GM18505 (cell line): ENCODE data around the gene TMEM14C.

Experiments
- ATAC-seq: cut with Tn5 transposase; IDR thresholded peaks from one replicate; pipeline ENCODE4 v1.9.1; 2021; ENCODE audit not compliant: unreplicated experiment
- POLR2A ChIP-seq: IDR thresholded peaks from 4 replicates; pipeline ENCODE4 v1.6.1; 2011; ENCODE audit warnings: borderline replicate concordance; ENCODE audit not compliant: insufficient read depth, insufficient read length; ENCODE audit errors: extremely low read depth

Gene TMEM14C

DNA sequence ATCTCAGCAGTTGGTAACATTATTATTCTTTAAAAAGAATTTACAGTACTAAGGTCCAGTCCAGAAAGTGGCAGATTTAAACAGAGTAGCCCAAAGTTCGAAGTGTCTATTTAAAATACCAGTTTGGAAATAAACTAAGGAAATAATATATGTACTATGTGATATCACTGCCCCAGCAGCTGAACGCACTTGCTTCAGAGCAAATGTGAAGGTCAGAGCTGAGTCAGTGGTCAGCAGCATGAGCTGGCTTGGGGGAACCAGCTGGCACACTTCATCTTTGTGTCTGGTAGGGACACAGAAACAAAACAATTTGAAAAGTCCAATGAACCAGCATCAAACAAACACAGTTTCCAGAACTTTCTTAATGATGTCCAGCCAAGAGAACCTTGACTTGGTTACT, 40.1 kb downstream of the TMEM14C start:
- no peak for ATAC-seq
- TF ChIP-seq POLR2A: no peak

GRCh38 chr6:10769419-10769818, 46.5 kb downstream of the TMEM14C start:
- no peak for ATAC-seq
- TF ChIP-seq POLR2A: no peak

DNA sequence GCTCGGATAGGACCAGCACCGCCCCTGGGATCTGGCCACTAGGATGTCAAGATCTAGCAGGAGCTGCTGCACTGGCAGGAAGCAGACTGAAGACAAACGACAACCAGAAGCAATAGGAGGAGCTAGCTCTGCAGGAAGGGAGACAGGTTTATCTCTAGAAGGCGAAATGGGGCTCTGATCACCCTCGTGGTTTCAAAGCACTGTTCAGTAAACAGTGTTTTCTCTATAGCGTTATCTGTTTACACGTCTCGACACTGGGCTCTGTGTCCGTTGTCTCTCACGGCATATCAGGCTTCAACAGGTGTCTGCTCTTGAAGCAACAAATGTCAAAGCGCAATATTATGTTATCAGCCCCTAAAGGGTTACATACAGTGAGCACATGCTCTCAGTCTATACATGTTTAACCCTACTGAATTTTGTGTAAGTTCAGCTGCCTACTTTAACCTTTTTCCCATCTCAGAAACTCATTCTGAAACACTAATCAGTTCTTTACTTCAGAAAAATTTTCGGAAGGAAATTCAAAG, 48.6 kb downstream of the TMEM14C start:
- TF ChIP-seq POLR2A: no peak
- ATAC-seq: no peak

GRCh38 chr6:10778230-10778629, 55.4 kb downstream of the TMEM14C start:
- no peak for TF ChIP-seq POLR2A
- ATAC-seq: no peak

GRCh38 chr6:10779076-10779475, 56.2 kb downstream of the TMEM14C start:
- TF ChIP-seq POLR2A: no peak
- no peak for ATAC-seq
